Thymus (tissue), 11 donors: ENCODE measurements around the gene EVPLL. TPM values are rescaled to one million over a fixed set of nuclear protein-coding genes. Genes with fewer than 3 reads are reported as not detected.
A peak's percentile ranks its signal among the peaks of the same experiment; 100 is the strongest.
"Not testable (repeated sequence)": the region's sequence is repeated elsewhere in the genome, so short reads cannot be mapped to it uniquely, and the experiment has no call there.

Experiments used
- DNase-seq, 9 donors: peaks; one replicate each; pipeline ENCODE4 v3.0.0-alpha.2; 2013; ENCODE audit warnings: low spot score in 9 of 9, low read depth in 6 of 9, missing footprints in 1 of 9
- H3K27ac ChIP-seq, 2 donors: one replicate each; pipeline ENCODE4 v1.5.1; 2013; ENCODE audit warnings: control low read depth in 1 of 2, low read depth in 1 of 2, low read length in 1 of 2, mild to moderate bottlenecking in 1 of 2, moderate library complexity in 1 of 2
- H3K27me3 ChIP-seq, 2 donors: one replicate each; pipeline ENCODE4 v1.5.1; 2013; ENCODE audit warnings: low read length in 1 of 2; ENCODE audit not compliant: control insufficient read depth in 2 of 2, insufficient read depth in 1 of 2
- H3K36me3 ChIP-seq, 2 donors: one replicate each; pipeline ENCODE4 v1.5.1; 2013; ENCODE audit warnings: low read length in 1 of 2, mild to moderate bottlenecking in 1 of 2, moderate library complexity in 1 of 2; ENCODE audit not compliant: control insufficient read depth in 2 of 2, insufficient read depth in 2 of 2
- H3K4me1 ChIP-seq, 2 donors: one replicate each; pipeline ENCODE4 v1.5.1; 2013; ENCODE audit warnings: low read length in 2 of 2; ENCODE audit not compliant: control insufficient read depth in 2 of 2, insufficient read depth in 2 of 2
- H3K4me3 ChIP-seq, 2 donors: one replicate each; pipeline ENCODE4 v1.5.1; 2013; ENCODE audit warnings: low read length in 2 of 2, control low read depth in 1 of 2, mild to moderate bottlenecking in 1 of 2
- H3K9me3 ChIP-seq, 2 donors: one replicate each; pipeline ENCODE4 v1.5.1; 2013; ENCODE audit warnings: low read length in 1 of 2, mild to moderate bottlenecking in 1 of 2; ENCODE audit not compliant: control insufficient read depth in 2 of 2, insufficient read depth in 1 of 2
- WGBS: extraction: QIAGEN DNeasy Blood & Tissue Kit; methylation state at CpG from one replicate; pipeline ENCODE4 v1.1.7; 2013; 5-methylcytosine and 5-hydroxymethylcytosine counted together
- polyA plus RNA-seq: library from polyadenylated mRNA; stranded (reverse); fragments of 200-250 nt; gene quantifications from one replicate; pipeline ENCODE4 v1.2.3, GENCODE V29; 2013
- total RNA-seq: library from RNA; stranded (reverse); fragments of 120-200 nt; gene quantifications from one replicate; pipeline ENCODE4 v1.2.4, GENCODE V29; 2013
- donor health status: healthy.

Gene EVPLL
- total and polyA plus RNA-seq, 2 donors, result 0.25 to 4.3 TPM

DNA sequence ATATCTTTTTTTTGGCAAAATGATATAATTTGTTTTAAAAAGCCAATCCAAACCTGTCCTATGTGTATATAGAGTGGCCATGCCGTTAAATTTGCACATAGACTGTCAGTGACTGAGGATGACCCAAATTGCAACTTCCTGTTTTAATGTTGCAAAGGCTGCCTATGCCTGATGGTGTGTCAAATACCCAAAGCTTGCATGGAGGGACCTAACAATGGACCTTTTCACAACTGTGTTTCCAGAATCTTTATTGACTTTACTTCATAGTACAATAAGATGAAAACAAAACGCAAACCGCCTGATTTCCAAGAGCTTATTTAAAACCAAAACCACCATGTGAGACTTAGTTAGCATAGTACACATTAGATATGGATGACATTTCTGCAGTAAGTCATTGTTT is 31.3 kb downstream of the EVPLL start:
- H3K36me3 ChIP-seq, H3K4me3 ChIP-seq, H3K9me3 ChIP-seq, H3K4me1 ChIP-seq, H3K27me3 ChIP-seq: not testable (repeated sequence)
- H3K27ac ChIP-seq, result peak overlapping the region in 1 of 2 donors; percentile 71
- DNase-seq, result peak in 4 of 9 donors; percentile 4 to 49 (median 13)
- WGBS, result 62% methylated on average over 3 of the region's 3 CpGs

DNA sequence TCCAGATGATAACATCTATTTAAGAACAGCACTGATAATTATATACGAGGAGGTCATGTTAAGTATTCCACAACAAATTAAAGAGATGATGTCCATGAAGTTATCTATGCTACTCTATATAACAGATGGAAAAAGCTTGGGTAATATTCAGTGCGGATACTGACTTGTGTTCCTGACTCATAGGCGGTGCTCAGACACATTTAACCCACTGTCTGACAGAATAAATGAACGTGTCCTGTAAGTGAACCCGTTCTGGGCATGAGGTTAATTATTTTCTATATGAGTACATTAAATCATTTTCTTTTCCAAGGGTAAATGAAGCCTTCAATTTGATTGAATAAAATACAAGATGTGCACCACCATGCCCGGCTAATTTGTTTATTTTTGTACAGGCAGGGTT is 31.7 kb downstream of the EVPLL start:
- not testable (repeated sequence) for DNase-seq, H3K36me3 ChIP-seq
- 85% methylated on average over 6 of the region's 6 CpGs for WGBS

DNA sequence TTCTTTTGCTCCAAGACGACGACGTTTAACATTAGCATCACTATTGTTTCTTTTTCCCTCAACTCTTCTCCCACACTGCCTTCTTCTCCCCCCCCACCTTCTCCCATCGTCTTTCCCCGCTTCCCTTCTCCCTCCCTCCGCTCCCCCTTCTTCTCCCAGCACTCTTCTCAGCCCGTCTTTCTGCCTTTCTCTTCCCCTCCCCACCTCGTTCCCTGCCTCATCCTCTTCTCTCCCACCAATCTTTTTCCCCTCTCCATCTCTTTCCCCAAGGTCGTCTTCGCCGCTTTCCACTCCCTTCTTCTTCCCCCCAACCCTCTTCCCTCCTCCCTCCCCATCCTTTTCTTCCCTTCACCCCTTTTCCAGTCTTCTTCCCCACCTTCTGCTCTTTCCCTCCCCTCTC is 33.2 kb downstream of the EVPLL start:
- WGBS, result 23% methylated on average over 11 of the region's 11 CpGs
- DNase-seq, result peak in 2 of 9 donors; percentile 1 to 14
- Histone ChIP-seq H3K27ac (peak overlapping the region; percentile 25 to 43), H3K4me3 (peak overlapping the region; percentile 55 to 61)
- not testable (repeated sequence) for H3K36me3 ChIP-seq, H3K27me3 ChIP-seq, H3K4me1 ChIP-seq, H3K9me3 ChIP-seq

More for the DNA sequence above, 31.7 kb downstream of the EVPLL start:
- not testable (repeated sequence) for H3K27me3 ChIP-seq, H3K9me3 ChIP-seq, H3K4me1 ChIP-seq
- H3K27ac ChIP-seq, result peak overlapping the region; percentile 42 to 71
- peak overlapping the region in 1 of 2 donors; percentile 8 for H3K4me3 ChIP-seq

DNA sequence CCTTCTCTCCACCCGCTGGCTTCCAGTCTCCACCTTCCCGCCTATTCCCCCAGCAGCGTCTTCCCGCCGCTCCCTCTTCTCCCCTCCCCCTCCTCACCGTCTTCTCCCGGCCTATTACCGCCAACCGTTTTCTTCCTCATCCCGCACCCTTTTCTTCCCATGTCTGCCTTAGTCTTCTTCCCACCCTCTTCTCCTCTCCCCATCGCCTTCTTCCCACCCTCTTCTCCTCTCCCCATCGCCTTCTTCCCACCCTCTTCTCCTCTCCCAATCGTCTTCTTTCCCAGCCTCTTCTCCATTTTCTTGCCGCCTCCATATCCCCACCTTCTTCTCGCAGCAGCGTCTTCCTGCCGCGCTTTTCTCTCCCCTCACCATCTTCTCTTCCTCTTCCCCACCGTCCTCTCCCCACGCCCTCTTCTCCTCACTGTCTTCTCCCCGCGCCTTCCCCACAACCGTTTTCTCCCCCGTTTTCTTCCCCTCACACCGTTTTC is 33.8 kb downstream of the EVPLL start:
- H3K27me3 ChIP-seq, H3K9me3 ChIP-seq, H3K4me1 ChIP-seq, H3K36me3 ChIP-seq: not testable (repeated sequence)
- under 1% methylated on average over 23 of the region's 25 CpGs for WGBS
- Histone ChIP-seq H3K4me3 (peak overlapping the region; percentile 55 to 61), H3K27ac (peak overlapping the region; percentile 90 to 91)
- DNase-seq, result peak in 6 of 9 donors; percentile 10 to 53 (median 27)

DNA sequence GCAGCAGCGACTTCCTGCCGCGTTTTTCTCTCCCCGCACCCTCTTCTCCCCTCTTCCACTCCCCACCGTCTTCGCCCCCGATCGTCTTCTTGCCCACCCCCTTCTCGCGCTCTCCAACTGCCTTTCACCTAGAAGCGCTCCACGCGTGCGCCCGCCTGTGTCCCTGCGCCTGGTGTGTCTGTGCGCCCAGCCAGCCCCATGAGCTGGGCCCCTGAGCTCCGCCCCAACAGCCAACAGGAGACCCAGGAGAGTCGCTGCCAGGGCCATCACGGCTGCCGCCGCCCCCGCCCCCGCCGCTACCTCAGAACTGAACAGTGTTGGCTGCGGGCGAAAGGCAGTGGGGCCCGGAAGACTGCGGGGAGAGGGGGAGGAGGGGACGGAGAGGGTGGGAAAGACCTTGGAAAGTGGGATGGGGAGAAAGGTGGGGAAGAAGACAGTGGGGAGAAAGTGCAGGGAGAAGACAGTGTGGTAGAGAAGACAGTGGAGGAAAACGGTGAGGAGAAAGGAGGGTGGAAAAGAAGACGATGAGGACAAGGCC is 34.5 kb downstream of the EVPLL start:
- H3K4me1 ChIP-seq, H3K27ac ChIP-seq, H3K36me3 ChIP-seq, DNase-seq, H3K9me3 ChIP-seq, H3K27me3 ChIP-seq: not testable (repeated sequence)
- H3K4me3 ChIP-seq, result peak overlapping the region; percentile 55 to 61
- no CpG with 5 or more reads among the region's 32 CpGs for WGBS

DNA sequence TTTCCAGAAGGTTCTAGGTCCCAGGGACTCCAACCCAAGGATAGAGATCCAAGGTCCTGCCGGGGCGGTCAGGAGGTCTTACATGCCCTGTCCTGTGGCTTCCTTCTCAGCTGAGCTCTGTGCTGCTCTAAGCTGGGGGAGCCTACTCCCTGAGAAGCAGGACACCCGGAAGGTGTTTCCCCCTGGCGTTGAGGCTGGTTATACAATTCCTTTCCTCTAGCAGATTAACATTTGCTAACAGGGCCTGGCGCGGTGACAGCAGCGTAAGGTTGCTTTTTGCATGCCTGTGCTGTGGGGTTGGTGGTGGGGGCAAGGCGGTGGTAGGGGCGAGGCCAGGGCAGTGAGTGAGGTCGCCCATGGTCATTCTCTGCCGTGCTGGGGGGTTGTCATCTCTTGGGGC is 43.9 kb downstream of the EVPLL start:
- H3K36me3 ChIP-seq, DNase-seq, H3K4me3 ChIP-seq, H3K27ac ChIP-seq, H3K9me3 ChIP-seq, H3K27me3 ChIP-seq, H3K4me1 ChIP-seq: not testable (repeated sequence)
- 92% methylated on average over 8 of the region's 11 CpGs for WGBS

DNA sequence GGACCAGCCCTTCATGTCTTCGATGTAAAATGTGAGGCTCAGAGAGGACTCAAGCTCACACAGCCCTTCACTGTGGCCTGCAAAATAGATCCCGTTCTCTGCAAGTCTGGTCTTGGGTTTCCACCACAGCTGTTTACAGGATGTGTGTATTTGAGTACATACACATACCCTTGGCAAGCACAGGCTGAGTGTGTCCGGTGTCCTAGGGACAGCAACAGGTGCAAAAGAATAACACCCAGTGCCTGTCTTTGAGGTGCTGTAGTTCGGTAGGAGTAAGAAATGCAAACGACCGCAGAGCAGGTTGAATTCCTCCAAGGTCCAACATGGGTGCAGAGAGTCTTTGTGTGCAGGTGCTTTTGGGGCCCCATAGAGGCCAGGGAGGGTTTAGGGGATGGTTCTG is 44.9 kb downstream of the EVPLL start:
- not testable (repeated sequence) for H3K27ac ChIP-seq, H3K4me1 ChIP-seq, H3K9me3 ChIP-seq, H3K4me3 ChIP-seq, DNase-seq, H3K27me3 ChIP-seq, H3K36me3 ChIP-seq
- WGBS, result 89% methylated on average over 5 of the region's 6 CpGs

DNA sequence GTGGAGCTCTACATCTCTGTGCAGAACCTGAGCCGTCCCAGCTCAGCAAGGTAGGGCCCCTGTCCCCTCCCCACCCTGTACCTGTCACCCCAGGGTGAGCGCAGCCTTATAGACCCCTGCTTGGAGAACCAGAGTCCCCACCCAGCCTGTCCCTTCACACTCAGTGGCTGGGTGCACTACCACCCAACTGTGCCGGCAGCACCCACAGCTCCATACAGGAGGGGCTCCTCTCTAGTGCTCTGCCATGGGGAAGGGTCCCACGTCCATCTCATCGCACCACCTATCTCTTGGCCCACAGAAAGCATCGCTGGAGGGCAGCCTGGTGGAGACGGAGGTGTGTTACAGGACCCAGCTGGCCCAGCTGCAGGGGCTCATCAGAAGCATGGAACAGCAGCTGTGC is 45.4 kb downstream of the EVPLL start:
- DNase-seq, H3K36me3 ChIP-seq, H3K27me3 ChIP-seq, H3K27ac ChIP-seq, H3K4me3 ChIP-seq, H3K9me3 ChIP-seq, H3K4me1 ChIP-seq: not testable (repeated sequence)
- WGBS, result 100% methylated on average over 2 of the region's 7 CpGs

DNA sequence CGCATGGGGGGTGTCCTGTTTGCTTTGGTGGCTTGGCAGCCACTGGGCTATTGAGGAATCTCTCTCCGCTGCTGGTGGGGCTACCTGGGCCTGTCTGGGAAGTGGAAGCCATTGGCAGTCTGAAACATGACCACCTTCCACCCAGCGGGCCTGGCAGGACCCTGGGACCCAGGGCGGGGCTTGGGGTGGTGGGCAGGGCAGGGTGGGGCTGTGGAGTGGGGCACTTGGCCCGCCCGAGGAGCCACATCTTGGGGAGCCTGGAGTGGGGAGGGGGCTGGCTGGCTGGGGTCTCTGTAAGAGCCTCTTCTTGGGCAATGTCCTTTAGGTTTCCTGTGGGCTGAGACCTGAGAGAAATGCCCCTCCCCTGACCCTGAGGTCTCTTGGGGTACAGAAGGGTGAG is 48.0 kb downstream of the EVPLL start:
- H3K9me3 ChIP-seq, H3K4me1 ChIP-seq, H3K36me3 ChIP-seq, H3K4me3 ChIP-seq, H3K27ac ChIP-seq, H3K27me3 ChIP-seq, DNase-seq: not testable (repeated sequence)
- WGBS, result 97% methylated on average over 4 of the region's 6 CpGs

DNA sequence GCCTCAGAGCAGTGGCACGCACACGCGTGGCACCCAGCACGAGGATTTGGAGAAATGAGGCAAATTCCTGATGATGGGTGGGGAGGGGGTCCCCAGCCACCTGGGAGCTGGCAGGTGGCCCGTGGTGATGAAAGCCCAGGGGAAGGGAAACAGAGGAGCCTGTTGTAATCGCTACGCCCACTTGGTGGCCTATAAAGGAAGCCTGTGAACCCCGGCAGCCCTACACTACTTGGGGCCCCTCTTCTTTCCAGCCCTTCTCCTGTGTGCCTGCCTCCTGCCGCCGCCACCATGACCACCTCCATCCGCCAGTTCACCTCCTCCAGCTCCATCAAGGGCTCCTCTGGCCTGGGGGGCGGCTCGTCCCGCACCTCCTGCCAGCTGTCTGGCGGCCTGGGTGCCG is 49.1 kb downstream of the EVPLL start:
- H3K9me3 ChIP-seq, result not testable (repeated sequence)

More for the DNA sequence above, 49.1 kb downstream of the EVPLL start:
- H3K27ac ChIP-seq, H3K27me3 ChIP-seq, H3K4me1 ChIP-seq, H3K36me3 ChIP-seq, DNase-seq, H3K4me3 ChIP-seq: not testable (repeated sequence)
- WGBS, result no CpG with 5 or more reads among the region's 16 CpGs
